Progenitor cell of endocrine pancreas (in vitro differentiated cells): Measurements from ENCODE around the gene ZDHHC18. TPM values are rescaled to one million over a fixed set of nuclear protein-coding genes. Genes with fewer than 3 reads are reported as not detected.

Source experiments
- DNase-seq: peaks from one replicate; pipeline ENCODE4 v3.0.0; 2021; ENCODE audit warnings: low spot score; ENCODE audit not compliant: unreplicated experiment
- H3K27ac Mint-ChIP-seq: 2 replicates; pipeline ENCODE4 v1.8.0; 2021; ENCODE audit warnings: mild to moderate bottlenecking, moderate library complexity, mixed read lengths
- H3K27me3 Mint-ChIP-seq: 2 replicates; pipeline ENCODE4 v1.8.0; 2021; ENCODE audit warnings: mixed read lengths
- H3K36me3 Mint-ChIP-seq: 2 replicates; pipeline ENCODE4 v1.8.0; 2022; ENCODE audit warnings: mixed read lengths; ENCODE audit not compliant: insufficient read depth
- H3K4me1 Mint-ChIP-seq: 2 replicates; pipeline ENCODE4 v1.8.0; 2021; ENCODE audit warnings: low read depth, mixed read lengths
- H3K4me3 Mint-ChIP-seq: 2 replicates; pipeline ENCODE4 v1.8.0; 2021; ENCODE audit warnings: low read depth, mild to moderate bottlenecking, moderate library complexity, mixed read lengths
- H3K9me3 Mint-ChIP-seq: 2 replicates; pipeline ENCODE4 v1.8.0; 2021; ENCODE audit warnings: low read depth, mixed read lengths
- CTCF ChIP-seq: fragments of 200-600 bp; sonication (generic); IDR thresholded peaks from one replicate; pipeline ENCODE4 v1.5.0; 2021; ENCODE audit warnings: antibody characterized with exemption, mild to moderate bottlenecking; ENCODE audit not compliant: unreplicated experiment
- total RNA-seq: library from RNA; stranded (reverse); gene quantifications from 2 replicates; pipeline ENCODE4 v1.2.1, GENCODE V29; 2021

The ZDHHC18 gene
- total RNA-seq, 1 donor from 2014 or later, result 26.1 TPM

- DNase-seq, result no peak
- Mint-ChIP-seq H3K27ac (no peak overlapping the region), H3K36me3 (no peaks in the 10 kb centered on the region), H3K4me1 (no peaks in the 10 kb centered on the region), H3K9me3 (no peaks in the 10 kb centered on the region), H3K27me3 (no peaks in the 10 kb centered on the region), H3K4me3 (no peak overlapping the region)
- TF ChIP-seq CTCF, result no peak
These were observed 15.4 kb upstream of the ZDHHC18 start for GRCh38 chr1:26811057-26811456.

- Mint-ChIP-seq H3K4me1 (no peaks in the 10 kb centered on the region), H3K4me3 (no peak overlapping the region), H3K27me3 (no peaks in the 10 kb centered on the region), H3K27ac (no peak overlapping the region), H3K36me3 (peaks cover 2% of the 10 kb centered on the region), H3K9me3 (no peaks in the 10 kb centered on the region)
- no peak for DNase-seq
- TF ChIP-seq CTCF, result no peak
These were observed 14.8 kb upstream of the ZDHHC18 start for GRCh38 chr1:26811708-26812107.

GRCh38 chr1:26814377-26814776 is 12.1 kb upstream of the ZDHHC18 start:
- Mint-ChIP-seq H3K36me3 (peaks cover 2% of the 10 kb centered on the region), H3K4me1 (no peaks in the 10 kb centered on the region)
- no peak for DNase-seq

GRCh38 chr1:26814893-26815292 is 11.6 kb upstream of the ZDHHC18 start:
- no peaks in the 10 kb centered on the region for H3K9me3 Mint-ChIP-seq
- H3K36me3 Mint-ChIP-seq, result peaks cover 2% of the 10 kb centered on the region
- H3K27ac Mint-ChIP-seq, result no peak overlapping the region
- H3K27me3 Mint-ChIP-seq, result no peaks in the 10 kb centered on the region
- DNase-seq, result no peak
- no peak for TF ChIP-seq CTCF
- no peaks in the 10 kb centered on the region for H3K4me1 Mint-ChIP-seq
- H3K4me3 Mint-ChIP-seq, result no peak overlapping the region

More at GRCh38 chr1:26814377-26814776, 12.1 kb upstream of the ZDHHC18 start:
- TF ChIP-seq CTCF, result no peak
- H3K27me3 Mint-ChIP-seq, result no peaks in the 10 kb centered on the region
- H3K4me3 Mint-ChIP-seq, result no peak overlapping the region
- H3K9me3 Mint-ChIP-seq, result no peaks in the 10 kb centered on the region
- no peak overlapping the region for H3K27ac Mint-ChIP-seq

- peaks cover 10% of the 10 kb centered on the region for H3K4me1 Mint-ChIP-seq
- TF ChIP-seq CTCF, result no peak
- no peak for DNase-seq
- no peaks in the 10 kb centered on the region for H3K9me3 Mint-ChIP-seq
- H3K27me3 Mint-ChIP-seq, result no peaks in the 10 kb centered on the region
- H3K4me3 Mint-ChIP-seq, result no peak overlapping the region
- H3K27ac Mint-ChIP-seq, result no peak overlapping the region
- H3K36me3 Mint-ChIP-seq, result peaks cover 2% of the 10 kb centered on the region
These were observed 5.7 kb upstream of the ZDHHC18 start for GRCh38 chr1:26820784-26821269.
